Colon (tissue), 2 donors: ENCODE results near the gene AP2A2.
"Not testable (repeated sequence)": the region's sequence is repeated elsewhere in the genome, so short reads cannot be mapped to it uniquely, and the experiment has no call there.

Source experiments
- FAIRE-seq: peaks from 2 replicates; lab custom pipeline; 2012; peaks lifted over from hg19 to GRCh38; lab: Jason Lieb, UNC
- donor health status: control.
- donor health status: control.

Gene AP2A2

DNA sequence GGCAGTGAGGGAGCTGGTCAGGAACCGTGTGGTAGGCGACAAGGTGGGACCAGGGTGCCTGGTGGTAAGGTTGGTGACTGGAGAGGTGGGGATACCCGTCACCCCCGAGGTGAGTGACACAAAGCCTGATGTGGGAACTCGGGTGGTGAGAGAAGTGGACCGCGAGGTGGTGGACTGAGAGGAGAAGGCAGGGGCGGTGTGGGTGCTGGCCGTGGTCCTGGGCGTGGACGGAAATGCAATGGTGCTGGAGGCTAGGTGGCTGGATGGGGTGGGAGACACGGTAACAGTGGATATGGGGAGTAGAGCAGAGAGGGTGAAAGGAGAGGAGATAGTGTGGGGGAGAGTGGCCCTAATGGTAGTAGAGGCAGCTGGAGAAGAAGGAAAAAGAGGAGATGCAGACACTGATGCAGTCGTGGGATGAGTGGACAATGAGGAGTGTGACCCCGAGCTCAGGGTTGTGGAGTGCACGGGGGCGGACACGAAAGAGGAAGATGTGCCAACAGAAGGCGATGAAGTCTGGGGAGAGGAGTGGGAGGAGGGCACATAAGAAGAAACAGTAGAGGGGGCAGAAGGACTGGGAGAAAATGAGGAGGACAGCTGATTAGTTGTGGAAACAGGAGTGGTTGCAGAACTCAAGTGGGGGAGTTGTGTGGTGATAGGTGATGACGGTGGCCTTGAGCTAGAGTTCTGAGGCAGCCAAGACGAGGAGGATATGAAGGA, 90.3 kb downstream of the AP2A2 start:
- FAIRE-seq: no peak

DNA sequence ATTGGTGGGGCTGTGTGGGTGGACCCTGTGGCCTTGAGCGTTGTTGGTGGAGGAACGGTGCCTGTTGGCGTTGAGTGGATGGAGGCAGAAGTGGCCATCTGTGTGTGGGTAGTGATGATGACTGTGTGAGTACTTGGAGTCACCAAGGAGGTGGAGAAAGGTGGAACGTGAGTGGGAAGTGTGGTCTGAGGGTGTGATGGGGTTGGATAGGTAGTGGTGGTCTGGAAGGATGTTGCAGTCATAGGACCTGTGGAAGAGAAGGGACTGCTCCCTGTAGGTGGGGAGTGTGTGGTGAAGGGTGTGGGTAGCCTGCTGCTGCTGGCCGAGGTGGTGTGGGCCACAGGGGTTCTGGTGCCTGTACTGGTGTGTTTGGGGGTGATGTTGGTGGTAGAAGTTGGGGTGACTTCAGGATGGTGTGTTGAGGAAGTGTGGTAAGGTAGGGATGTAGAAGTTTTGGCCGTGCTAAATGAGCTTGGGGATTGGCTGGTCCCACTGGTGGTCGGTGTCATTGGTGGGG, 91.0 kb downstream of the AP2A2 start:
- FAIRE-seq: not testable (repeated sequence)

DNA sequence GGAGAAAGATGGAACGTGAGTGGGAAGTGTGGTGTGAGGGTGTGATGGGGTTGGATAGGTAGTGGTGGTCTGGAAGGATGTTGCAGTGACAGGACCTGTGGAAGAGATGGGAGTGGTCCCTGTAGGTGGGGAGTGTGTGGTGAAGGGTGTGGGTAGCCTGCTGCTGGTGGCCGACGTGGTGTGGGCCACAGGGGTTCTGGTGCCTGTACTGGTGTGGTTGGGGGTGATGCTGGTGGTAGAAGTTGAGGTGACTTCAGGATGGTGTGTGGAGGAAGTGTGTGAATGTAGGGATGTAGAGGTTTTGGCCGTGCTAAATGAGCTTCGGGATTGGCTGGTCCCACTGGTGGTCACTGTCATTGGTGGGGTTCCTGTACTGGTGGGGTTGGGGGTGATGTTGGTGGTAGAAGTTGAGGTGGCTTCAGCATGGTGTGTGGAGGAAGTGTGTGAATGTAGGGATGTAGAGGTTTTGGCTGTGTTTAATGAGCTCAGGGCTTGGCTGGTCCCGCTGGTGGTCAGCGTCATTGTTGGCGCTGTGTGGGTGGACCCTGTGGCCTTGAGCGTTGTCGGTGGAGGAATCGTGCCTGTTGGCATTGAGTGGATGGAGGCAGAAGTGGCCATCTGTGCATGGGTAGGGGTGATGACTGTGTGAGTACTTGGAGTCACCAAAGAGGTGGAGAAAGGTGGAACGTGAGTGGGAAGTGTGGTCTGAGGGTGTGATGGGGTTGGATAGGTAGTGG, 91.8 kb downstream of the AP2A2 start:
- FAIRE-seq: no peak

DNA sequence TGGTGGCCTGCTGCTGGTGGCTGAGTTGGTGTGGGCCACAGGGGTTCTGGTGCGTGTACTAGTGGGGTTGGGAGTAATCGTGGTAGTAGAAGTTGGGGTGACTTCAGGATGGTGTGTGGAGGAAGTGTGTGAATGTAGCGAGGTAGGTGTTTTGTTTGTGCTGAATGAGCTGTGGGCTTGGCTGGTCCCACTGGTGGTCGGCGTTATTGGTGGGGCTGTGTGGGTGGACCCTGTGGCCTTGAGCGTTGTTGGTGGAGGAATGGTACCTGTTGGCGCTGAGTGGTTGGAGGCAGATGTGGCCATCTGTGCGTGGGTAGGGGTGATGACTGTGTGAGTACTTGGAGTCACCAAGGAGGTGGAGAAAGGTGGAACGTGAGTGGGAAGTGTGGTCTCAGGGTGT, 92.4 kb downstream of the AP2A2 start:
- no peak for FAIRE-seq

DNA sequence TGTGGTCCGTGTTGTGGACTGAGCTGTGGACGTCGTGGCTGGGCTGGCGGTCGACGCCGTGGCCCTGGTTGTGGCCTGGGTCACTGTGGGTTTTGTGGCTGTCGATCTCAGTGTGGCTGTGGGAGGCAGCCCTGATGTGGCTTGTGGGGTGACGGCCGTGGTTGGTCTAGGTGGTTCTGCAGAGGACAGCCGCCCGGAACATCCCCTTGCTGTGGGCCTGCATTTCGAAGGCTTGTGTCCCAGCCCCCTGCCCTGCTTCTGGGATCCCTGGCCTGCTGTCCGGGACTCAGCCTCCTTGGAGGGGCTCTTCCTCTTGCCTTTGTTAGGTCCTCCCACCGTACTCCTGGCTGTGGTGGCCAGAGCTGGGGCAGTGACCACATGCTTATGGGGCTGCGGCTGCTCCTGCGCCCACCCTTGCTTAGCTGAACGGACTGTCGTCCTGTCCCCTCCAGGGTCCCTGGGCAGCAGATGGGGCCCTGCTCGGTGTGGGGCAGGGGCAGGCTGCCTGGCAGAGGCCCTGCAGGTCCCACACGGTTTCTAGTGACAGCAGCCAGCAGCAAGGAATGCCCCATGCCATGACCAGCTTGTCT, 93.7 kb downstream of the AP2A2 start:
- no peak for FAIRE-seq

DNA sequence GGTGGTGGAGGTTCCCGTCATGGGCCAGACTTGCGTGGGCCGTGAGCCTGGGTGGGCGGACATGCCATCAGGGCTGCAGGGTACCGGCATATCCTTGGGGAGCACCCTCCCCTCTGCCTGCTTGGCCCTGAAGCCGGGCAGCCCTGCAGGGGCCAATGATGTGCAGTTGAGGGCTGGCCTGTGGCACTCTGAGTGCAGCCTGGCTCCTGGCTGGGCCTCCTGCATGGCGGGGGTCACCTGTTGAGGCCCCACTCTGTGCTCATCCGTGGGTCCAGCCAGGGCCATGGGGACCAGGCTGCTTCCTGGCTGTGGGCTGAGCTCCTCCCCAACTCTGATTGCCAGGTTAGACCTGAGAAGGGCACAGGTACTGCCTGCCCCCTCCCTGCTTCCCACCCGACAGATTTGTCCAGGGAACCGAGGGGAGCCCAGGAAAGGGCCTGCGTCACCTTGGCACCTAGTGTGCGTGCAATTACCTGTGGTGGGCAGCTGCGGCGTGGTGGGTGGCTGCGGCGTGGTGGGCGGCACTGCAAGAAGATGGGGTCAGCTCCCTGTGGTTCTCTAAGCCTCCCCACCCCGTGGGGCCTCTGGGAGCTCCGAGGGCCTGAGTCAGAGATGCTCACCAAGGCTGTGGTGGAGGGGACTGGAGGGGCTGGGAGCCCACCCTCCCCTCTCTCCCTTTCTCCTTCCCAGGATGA, 94.7 kb downstream of the AP2A2 start:
- no peak for FAIRE-seq

DNA sequence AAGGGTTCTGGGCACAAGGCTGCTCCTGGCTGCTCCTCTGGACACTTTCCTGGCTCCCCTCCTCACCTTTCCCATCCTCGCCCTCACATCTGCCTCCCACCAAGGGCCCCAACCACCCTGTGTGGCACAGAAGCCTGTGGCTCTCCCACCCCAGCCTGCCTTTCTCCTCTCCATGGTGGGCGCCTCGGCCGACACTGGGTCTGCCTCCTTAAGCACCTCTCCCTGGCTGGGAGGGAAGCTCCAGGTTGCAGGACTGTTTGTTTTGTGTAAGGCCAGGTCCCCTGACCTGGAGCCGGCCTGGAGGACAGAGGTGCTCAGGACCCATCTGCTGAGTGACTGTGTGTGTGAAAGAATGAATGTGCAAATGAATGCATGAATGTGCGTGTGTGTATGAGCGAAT, 96.7 kb downstream of the AP2A2 start:
- FAIRE-seq: no peak

DNA sequence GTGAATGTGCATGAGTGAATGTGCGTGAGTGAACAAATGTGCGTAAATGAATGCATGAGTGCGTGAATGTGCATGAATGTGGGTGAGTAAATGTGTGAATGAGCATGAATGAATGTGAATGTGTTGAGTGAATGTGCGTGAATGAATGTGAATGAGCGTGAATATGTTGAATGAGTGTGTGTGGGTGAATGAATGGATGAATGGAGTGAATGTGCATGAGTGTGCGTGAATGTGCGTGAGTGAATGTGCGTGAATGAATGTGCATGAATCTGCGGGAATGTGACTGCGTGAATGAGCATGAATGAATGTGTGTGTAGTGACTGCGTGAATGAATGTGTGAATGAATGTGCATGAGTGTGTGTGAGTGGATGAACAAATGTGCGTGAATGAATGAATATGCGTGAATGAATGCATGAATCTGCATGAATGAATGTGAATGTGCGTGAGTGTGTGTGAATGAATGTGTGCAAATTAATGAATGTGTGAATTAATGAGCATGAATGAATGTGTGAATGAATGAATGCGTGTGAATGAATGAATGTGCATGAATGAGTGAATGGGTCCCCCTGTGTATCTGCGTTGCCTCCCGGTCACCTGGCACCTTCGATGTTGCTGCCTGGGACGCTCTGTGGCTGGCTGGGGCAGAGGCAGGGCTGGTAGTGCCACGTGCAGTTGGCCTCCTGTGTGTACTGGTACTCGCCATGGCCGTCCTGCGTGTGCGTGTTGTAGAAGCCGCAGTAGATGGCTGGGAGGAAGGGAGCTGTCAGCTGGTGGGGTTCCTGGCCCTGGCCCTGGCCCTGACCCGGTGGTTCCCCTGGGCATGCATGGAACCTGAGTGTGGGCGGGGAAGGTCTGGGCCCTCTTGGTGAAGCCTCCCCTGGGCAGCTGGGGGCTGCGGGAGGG, 97.5 kb downstream of the AP2A2 start:
- FAIRE-seq: no peak

DNA sequence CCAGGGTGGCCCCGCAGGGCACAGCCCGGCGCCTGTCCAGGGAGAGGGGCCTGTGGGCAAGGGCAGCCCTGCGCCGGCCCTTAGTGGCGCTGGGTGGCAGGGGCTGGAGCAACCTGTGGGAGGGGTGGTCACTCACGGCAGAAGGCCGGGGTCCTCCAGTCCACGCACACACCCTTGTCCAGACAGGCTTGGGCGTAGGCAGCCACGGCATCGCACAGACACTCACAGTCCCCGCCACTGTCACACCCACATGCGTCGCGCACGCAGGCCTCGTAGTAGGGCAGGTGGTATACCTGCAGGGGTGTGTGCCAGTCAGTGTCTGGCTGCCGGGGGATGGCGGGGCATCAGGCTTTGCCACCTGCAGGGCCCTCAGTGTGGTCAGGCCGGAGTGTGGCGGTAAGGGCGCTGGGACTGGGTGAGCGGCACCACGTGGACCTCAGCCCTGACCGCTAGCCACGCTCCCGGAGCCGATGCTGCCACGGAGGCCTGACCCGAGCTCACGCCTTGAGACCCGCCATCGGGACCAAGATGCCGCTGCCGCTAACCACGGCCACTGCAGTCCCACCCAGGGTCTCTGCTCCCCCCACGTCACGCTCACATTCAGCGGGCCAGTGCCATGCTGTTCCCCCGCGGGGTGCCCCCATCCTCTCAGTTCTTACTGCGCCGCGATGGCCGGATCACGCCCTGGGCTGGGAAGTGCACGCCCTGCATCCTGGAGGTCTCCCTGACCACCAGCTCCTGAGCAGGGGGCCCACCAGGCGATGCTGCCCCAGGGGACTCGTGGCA, 98.3 kb downstream of the AP2A2 start:
- FAIRE-seq: no peak

DNA sequence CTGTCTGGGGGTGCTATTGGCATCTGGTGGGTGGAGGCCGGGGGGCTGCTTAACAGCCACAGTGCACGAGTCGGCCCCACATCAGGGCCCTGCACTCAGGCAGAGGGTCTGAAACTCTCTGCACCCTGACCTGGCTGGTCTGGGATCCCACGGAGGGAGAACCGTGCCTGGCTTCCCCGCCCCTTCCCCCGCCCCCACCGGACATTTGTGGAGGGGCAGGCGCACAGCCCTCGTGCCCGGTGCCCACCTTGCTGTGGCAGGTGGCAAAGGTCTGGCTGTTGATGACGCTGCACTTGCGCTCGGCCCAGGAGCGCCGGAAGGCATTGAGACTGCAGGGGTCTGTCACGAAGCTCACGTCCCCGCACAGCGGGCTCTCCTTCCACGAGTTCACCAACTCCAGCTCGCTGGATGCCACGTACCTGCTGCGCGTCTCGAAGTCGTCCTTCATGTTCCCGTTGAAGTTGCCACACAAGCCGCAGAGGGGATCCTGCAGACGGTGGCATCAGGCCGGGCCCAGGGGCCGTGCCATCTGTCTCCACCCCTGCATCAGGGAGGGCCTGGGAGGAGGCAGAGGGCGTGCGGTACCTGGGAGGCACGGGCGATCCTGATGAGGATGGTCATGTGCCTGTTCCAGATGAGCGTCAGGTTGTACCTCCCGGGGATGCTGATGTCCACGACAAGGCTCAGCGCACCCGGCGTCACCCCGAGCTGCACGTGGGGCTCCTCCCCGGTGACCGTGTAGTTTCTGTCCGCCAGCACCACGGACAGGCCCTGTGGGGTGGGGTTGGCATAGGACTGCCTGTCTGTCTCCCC, 99.1 kb downstream of the AP2A2 start:
- no peak for FAIRE-seq

DNA sequence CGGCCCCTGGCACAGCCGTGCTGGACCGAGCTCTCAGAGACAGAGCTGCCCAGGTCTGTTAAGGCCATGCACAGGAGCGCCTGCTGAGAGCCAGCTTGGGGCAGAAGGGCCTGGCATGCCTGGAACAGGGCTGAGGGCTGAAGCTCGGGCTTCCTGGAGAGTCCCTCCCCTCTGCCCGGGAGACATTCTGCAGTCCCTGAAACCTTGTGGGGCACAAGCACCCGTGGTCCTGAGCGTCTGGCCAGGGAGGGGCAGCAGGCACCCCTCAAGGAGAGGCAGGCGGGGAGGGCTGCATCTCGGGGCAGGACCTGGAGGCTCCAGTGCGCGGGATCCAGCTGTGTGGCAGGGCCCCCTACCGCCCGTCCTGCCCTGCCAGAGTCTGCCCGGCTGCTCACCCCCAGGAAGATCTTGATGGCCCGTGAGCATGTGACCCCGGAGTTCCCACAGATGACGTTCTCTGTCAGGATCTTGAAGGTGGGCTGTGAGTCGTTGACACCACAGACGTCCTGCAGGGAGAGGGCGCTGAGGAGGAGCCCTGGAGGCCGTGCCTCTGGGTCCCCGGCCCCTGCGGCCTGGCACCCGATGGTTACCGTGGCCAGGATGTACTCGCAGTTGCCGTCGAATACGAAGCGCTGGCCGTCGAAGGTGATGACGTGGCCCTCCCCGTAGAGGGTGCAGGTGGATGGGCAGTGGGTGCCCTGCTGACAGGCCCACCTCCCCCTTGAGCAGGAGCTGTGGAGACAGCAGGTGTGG, 99.9 kb downstream of the AP2A2 start:
- FAIRE-seq: no peak

DNA sequence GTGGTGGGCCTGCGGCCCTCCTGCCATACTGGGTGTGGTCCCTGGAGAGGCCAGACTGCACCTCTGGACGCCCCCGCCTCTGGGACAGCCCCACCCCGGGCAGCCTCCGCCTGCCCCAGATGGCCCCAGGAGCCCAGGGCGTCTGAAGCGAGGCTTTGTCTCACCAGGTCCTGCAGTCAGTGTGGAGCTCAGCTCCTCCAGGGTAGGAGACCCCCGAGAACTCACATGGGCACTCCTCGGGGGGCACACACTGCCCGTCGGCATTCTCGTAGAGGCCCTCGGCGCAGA, 100.4 kb downstream of the AP2A2 start:
- no peak for FAIRE-seq

DNA sequence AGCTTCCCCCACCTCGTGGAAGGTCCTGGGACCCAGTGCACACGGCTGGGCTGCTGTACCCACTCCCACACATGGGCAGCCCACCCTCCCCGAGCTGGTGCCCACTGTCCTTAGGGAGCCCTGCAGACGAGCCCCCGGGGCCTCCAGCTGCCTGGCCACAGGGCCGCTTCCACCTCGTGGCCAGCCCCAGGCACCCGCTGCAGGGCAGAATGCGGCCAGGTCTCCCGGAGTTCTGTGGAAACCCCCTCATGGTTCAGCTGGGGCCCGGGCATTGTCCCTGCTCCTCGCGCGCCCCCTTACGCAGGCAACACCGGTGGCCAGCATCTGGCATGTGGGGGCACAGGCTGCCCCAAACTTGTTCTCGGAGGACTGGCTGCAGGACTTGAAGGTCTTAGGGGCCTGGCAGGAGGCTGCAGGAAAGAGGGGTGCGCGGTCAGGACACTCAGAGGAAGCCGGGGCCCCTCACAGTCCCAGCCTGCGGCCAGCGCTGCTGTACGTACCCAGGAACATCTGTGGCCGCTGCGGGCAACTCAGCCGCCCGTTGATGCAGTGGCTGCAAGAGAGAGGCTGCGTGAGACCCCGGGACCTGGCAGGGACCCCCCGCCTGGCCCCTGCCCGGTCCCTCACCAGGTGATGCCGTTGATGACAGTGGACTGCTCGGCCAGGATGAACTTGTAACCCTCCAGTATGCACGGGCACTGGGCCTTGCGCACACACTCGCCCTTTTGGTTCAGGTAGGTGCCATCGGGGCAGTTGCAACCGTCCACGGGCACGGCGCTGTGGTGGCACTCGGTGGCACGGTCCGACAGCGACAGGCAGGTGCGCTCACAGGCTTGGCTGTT, 101.2 kb downstream of the AP2A2 start:
- FAIRE-seq: no peak

DNA sequence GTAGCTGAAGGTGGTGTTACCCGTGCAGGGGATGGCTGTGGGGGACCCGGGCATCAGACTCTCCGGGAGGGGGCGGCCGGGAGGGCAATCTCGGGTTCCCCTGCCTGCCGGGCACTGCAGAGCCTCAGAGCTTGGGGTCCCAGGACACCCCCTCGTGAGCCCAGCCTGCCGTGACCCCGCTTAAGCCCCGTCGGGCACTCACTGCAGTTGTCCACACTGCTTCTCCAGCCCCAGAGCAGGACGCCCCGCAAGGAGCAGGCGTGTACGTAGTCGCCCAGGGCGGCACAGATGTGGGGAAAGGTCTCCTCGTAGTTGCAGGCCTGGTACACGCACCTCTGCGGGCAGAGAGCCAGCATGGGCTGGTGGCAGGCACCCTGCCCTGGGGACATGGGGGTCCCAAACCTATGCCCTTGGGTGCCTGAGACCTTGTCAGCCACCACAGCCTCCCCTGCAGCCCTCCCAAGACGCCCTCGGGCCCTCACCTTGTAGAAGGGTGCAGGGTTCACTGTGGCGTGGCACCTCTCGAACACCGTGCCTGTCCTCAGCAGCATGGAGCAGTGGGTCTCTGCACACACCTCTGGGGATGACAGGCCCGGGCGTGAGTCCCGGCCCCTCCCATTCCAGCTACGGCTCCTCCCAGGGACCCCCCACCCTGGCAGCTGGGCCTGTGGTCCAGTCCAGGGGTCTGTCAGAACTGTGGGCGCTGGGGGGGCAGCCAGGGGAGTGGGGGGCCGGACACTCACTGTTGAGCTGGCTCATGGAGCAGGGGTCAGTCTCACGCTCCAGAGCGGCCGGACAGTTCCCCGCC, 102.0 kb downstream of the AP2A2 start:
- FAIRE-seq: no peak

DNA sequence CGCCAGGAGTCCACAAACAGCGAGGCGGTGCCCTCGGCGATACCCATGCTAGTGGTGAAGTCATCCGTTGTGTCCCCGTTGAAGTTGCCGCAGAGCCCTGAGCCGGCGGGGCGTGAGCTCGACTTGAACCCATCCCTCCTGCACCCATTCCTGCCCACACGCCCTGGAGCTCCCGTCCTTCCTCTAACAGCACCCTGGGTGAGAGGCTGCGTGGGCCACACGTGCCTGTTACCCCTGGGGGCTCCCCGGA, 102.5 kb downstream of the AP2A2 start:
- no peak for FAIRE-seq

DNA sequence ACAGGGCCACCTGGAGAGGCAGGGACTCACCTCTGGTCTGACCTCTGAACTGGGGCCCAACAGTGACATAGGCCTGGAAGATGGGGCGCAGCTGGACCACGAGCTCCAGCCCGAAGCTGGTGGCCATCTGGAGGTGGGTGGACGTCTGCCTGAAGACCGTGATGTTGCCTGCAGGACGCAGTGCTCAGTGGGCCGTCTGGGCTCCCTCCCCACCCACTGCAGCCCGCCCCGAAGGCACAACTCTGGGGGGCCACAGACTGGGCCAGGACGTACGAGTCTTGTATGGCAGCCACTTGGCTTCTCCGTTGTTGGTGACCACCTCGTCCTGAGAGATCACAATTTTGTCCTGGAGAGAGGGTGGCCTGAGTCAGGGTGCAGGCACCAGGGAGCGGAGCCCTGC, 102.9 kb downstream of the AP2A2 start:
- FAIRE-seq: no peak

DNA sequence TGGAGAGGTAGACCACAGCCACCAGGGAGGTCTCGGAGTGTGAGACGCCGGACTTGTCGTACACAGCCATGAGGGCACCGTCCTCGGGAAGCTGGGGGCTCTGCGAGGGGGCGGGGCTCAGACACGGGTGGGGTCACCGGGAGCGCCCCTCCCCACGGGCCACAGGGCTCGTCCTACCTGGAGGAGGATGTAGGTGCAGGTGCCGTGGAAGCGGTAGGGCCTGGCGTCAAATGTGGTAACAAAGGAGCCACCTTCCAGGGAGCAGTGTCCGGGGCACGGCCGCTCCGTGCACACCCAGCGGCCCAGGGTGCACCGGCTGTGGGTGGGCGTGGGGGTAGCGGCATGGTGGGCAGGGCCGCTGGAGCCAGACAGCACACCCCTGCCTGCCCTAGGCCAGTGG, 103.4 kb downstream of the AP2A2 start:
- FAIRE-seq: no peak

DNA sequence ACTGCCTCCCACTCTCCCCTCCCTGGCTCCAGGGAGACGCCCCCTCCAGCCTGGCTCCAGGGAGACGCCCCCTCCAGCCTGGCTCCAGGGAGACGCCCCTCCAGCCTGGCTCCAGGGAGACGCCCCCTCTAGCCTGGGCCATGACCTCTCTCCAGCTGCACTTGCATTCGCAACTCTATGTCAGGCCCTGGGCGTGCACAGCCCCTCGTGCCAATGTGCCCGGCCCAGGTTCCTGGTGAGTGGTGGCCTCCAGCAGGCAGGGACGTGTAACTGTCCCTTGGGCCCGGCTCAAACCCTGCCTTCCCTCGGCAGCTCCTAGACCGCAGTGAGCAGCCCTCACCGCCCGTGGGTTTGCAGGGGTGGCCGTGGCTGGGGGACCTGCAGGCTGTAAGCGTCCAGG, 104.0 kb downstream of the AP2A2 start:
- no peak for FAIRE-seq
